Measurements from ENCODE around the gene KRT81. TPM values are rescaled to one million over a fixed set of nuclear protein-coding genes. Genes with fewer than 3 reads are reported as not detected.
"Not testable (repeated sequence)": the region's sequence is repeated elsewhere in the genome, so short reads cannot be mapped to it uniquely, and the experiment has no call there.

The KRT81 gene
- total RNA-seq, 1 experiment from 2014 or later, result 0.90 TPM

DNA sequence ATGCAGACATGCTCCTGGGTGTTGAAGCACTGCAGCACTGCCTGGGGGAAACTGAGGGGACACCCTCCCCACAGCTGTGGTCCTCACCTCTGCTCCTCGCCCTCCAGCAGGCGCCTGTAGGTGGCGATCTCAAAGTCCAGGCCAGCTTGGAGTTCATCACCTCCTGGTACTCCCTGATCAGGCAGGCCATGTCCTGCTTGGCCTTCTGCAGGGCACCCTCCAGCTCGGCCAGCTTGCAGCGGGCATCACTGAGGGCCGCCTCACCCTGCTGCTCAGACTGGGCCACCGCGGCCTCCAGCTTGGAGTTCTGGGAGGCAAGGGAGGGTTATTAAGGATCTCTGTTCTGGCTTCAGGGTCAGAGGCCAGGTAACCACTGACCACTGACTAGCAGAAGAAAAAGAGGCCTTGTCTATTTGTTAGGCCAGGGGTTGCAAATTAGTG, 39.1 kb downstream of the KRT81 start:
- H3K4me1 ChIP-seq (ENCODE audit: control insufficient read depth, insufficient read depth, low read length), result peaks cover 27% of the 10 kb centered on the region
- in situ Hi-C loops (cut with HindIII; ENCODE audit: low pct_unique_long_range_greater_than_20kb, low sequenced_read_pairs); H3K4me3 ChIP-seq (ENCODE audit: low read depth in 2 of 2, low read length in 2 of 2); H3K9me3 ChIP-seq (ENCODE audit: control insufficient read depth, insufficient read depth, low read depth, low read length); BruUV-seq (replicated peaks); ATAC-seq; POLR2A ChIA-PET; H3K27me3 ChIP-seq (ENCODE audit: control insufficient read depth, insufficient read depth, low read length); H3K36me3 ChIP-seq (ENCODE audit: control insufficient read depth, insufficient read depth, low read length); intact Hi-C loops (cut with micrococcal nuclease; ENCODE audit: unreplicated experiment); DNase-seq (ENCODE audit: low read depth, low spot score): not testable (repeated sequence)
- CTCF ChIA-PET, result interaction anchor here (1.7 kb wide), 1 partner anchor 14 kb away, joined by 4 read pairs; no protein-coding TSS in a partner anchor
- peak overlapping the region; percentile 49; the same call in 1 of the 2 replicates for H3K27ac ChIP-seq (ENCODE audit: low read length)
- TF ChIP-seq, protein P1, sequence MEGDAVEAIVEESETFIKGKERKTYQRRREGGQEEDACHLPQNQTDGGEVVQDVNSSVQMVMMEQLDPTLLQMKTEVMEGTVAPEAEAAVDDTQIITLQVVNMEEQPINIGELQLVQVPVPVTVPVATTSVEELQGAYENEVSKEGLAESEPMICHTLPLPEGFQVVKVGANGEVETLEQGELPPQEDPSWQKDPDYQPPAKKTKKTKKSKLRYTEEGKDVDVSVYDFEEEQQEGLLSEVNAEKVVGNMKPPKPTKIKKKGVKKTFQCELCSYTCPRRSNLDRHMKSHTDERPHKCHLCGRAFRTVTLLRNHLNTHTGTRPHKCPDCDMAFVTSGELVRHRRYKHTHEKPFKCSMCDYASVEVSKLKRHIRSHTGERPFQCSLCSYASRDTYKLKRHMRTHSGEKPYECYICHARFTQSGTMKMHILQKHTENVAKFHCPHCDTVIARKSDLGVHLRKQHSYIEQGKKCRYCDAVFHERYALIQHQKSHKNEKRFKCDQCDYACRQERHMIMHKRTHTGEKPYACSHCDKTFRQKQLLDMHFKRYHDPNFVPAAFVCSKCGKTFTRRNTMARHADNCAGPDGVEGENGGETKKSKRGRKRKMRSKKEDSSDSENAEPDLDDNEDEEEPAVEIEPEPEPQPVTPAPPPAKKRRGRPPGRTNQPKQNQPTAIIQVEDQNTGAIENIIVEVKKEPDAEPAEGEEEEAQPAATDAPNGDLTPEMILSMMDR (IDR thresholded peaks at IDR 0.05), result peak; percentile 73; the same call in 1 of the 2 replicates

- Histone ChIP-seq H3K27ac (ENCODE audit: low read length) (peak overlapping the region; percentile 49), H3K4me3 (ENCODE audit: low read depth in 2 of 2, low read length in 2 of 2) (no peak overlapping the region), H3K9me3 (ENCODE audit: control insufficient read depth, insufficient read depth, low read depth, low read length) (no peaks in the 10 kb centered on the region), H3K27me3 (ENCODE audit: control insufficient read depth, insufficient read depth, low read length) (no peaks in the 10 kb centered on the region), H3K4me1 (ENCODE audit: control insufficient read depth, insufficient read depth, low read length) (peaks cover 34% of the 10 kb centered on the region), H3K36me3 (ENCODE audit: control insufficient read depth, insufficient read depth, low read length) (no peaks in the 10 kb centered on the region)
- CTCF ChIA-PET, result interaction anchor here (0.6 to 1.7 kb wide), 2 partner anchors 14 to 132 kb away, joined by 4 to 11 read pairs; no protein-coding TSS in a partner anchor
- no peak for ATAC-seq
- no peak for TF ChIP-seq POLR2AphosphoS5 (IDR thresholded peaks at IDR 0.05; ENCODE audit: low read depth, low read length)
- no peak for DNase-seq (ENCODE audit: low read depth, low spot score)
- BruUV-seq (replicated peaks), result no TSS peak
- in situ Hi-C loops (cut with HindIII; ENCODE audit: low pct_unique_long_range_greater_than_20kb, low sequenced_read_pairs) (no loop called here), intact Hi-C loops (cut with micrococcal nuclease; ENCODE audit: unreplicated experiment) (no loop called here)
- POLR2A ChIA-PET, result no interaction called here
Measured at GRCh38 chr12:52251367-52252051, 39.8 kb downstream of the KRT81 start.

DNA sequence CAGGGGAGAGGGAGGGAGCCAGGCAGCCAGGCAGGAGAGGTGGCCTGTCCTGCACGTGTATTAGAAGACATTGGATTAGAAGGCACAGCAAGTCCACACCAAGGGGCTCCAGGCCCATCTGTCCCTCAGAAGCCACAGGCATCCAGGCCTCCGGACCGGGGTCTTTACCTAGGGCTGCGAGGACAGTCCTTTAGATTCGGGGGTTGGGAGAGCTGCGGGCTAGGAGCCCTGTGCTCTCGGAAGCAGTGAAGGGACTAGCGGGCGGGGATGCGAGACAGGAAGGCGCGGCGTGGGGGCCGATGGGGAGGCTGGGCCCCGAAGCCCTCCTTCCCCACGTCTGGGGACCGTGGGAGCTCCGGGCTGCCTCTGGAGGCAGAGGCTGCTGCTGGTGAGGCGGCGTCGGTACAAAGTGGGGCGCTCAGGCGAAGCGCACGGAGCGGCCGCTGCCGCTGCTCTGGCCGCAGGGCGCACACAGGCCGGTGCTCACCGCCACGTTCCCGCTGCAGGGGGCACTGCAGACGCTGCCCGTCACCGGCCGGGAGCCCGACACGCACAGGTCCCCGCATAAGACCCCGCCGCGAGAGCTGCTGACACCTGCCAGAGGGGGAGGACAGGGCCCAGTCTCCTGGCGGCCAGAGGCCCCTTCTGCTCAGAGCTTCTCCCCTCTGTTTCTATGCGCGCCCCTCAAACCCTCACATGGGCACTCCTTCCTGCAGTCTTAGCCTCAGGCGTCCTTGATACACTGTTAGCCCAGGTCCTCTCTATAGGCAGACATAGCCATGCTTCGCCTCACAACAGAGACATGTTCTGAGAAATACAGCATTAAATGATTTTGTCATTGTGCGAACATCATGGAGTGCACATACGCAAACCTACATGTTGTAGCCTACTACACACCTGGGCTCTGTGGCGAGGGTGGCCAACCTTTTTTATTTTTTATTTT, 41.0 kb downstream of the KRT81 start:
- H3K4me3 ChIP-seq (ENCODE audit: low read depth in 2 of 2, low read length in 2 of 2), result no peak overlapping the region
- no peaks in the 10 kb centered on the region for H3K36me3 ChIP-seq (ENCODE audit: control insufficient read depth, insufficient read depth, low read length)
- no peak for TF ChIP-seq POLR2AphosphoS5 (IDR thresholded peaks at IDR 0.05; ENCODE audit: low read depth, low read length)
- TF ChIP-seq SIN3A (IDR thresholded peaks at IDR 0.05; ENCODE audit: borderline replicate concordance, insufficient read depth, low read depth, low read length), result no peak
- BruUV-seq (replicated peaks), result no TSS peak
- DNase-seq (ENCODE audit: low read depth, low spot score) (no peak), ATAC-seq (no peak)
- peaks cover 46% of the 10 kb centered on the region for H3K4me1 ChIP-seq (ENCODE audit: control insufficient read depth, insufficient read depth, low read length)
- in situ Hi-C loops (cut with HindIII; ENCODE audit: low pct_unique_long_range_greater_than_20kb, low sequenced_read_pairs) (no loop called here), intact Hi-C loops (cut with micrococcal nuclease; ENCODE audit: unreplicated experiment) (no loop called here)
- H3K9me3 ChIP-seq (ENCODE audit: control insufficient read depth, insufficient read depth, low read depth, low read length), result no peaks in the 10 kb centered on the region
- H3K27me3 ChIP-seq (ENCODE audit: control insufficient read depth, insufficient read depth, low read length), result no peaks in the 10 kb centered on the region
- ChIA-PET POLR2A (no interaction called here), CTCF (no interaction called here)
- peak overlapping the region; percentile 70 for H3K27ac ChIP-seq (ENCODE audit: low read length)

All from Panc1 (cell line).